LNCAP (cell line): Measurements from ENCODE around the gene DAPK2.

Experiments
- CTCF ChIP-seq: fragments of 450-650 bp; IDR thresholded peaks from 2 replicates; pipeline ENCODE4 v1.5.1; 2017; ENCODE audit warnings: mild to moderate bottlenecking

The DAPK2 gene

GRCh38 chr15:63981596-63982320, 64.5 kb downstream of the DAPK2 start:
- no peak for TF ChIP-seq CTCF

- no peak for TF ChIP-seq CTCF
Observed at GRCh38 chr15:63979262-63979793, 67.0 kb downstream of the DAPK2 start.

- TF ChIP-seq CTCF, result no peak
Observed at GRCh38 chr15:63978511-63979261, 67.6 kb downstream of the DAPK2 start.

GRCh38 chr15:63977119-63977518, 69.2 kb downstream of the DAPK2 start:
- TF ChIP-seq CTCF, result no peak

- TF ChIP-seq CTCF, result no peak
Observed at GRCh38 chr15:63974021-63974420, 72.3 kb downstream of the DAPK2 start.

GRCh38 chr15:63973212-63974009, 72.9 kb downstream of the DAPK2 start:
- no peak for TF ChIP-seq CTCF

- no peak for TF ChIP-seq CTCF
Observed at GRCh38 chr15:63972801-63973200, 73.5 kb downstream of the DAPK2 start.
